Esophagus muscularis mucosa (tissue), 4 donors: Measurements from ENCODE around the gene UTS2B. TPM values are rescaled to one million over a fixed set of nuclear protein-coding genes. Genes with fewer than 3 reads are reported as not detected.

Experiments used
- DNase-seq: peaks from one replicate; pipeline ENCODE4 v3.0.0-alpha.2; 2017; ENCODE audit errors: extremely low spot score
- H3K27ac ChIP-seq, 4 donors: fragments of 200-600 bp; sonication (generic); replicated peaks in 1 of 4; 1 replicate in 3 of 4; 2 replicates in 1 of 4; pipeline ENCODE4 v1.5.1; 2016 to 2019; ENCODE audit warnings: mild to moderate bottlenecking in 1 of 4
- H3K27me3 ChIP-seq, 4 donors: fragments of 200-600 bp; sonication (generic); one replicate each; pipeline versions ENCODE4 v1.5.1 to v1.6.0; 2016 to 2019
- H3K36me3 ChIP-seq, 4 donors: fragments of 200-600 bp; sonication (generic); one replicate each; pipeline ENCODE4 v1.5.1; 2016 to 2019
- H3K4me1 ChIP-seq, 4 donors: fragments of 200-600 bp; sonication (generic); one replicate each; pipeline ENCODE4 v1.5.1; 2016 to 2019
- H3K4me3 ChIP-seq, 4 donors: fragments of 200-600 bp; sonication (generic); 1 replicate in 2 of 4; 2 replicates in 2 of 4; pipeline ENCODE4 v1.5.1; 2016 to 2019; ENCODE audit warnings: mild to moderate bottlenecking in 4 of 4, moderate library complexity in 1 of 4
- H3K9me3 ChIP-seq, 4 donors: fragments of 200-600 bp; sonication (generic); 1 replicate in 3 of 4; 2 replicates in 1 of 4; pipeline ENCODE4 v1.5.1; 2016 to 2019
- CTCF ChIP-seq, 3 experiments: fragments of 200-600 bp in 2 of 3; fragments of 450-650 bp in 1 of 3; sonication (generic) in 2 of 3; IDR thresholded peaks; one replicate each; pipeline ENCODE4 v1.5.1; 2017 to 2019; ENCODE audit warnings: antibody characterized with exemption in 3 of 3, mild to moderate bottlenecking in 2 of 3, moderate library complexity in 1 of 3
- EP300 ChIP-seq: sonication (generic); formaldehyde crosslinking; IDR thresholded peaks from one replicate; pipeline ENCODE4 v1.6.1; 2017; ENCODE audit warnings: antibody characterized with exemption
- POLR2A ChIP-seq: fragments of 450-650 bp; IDR thresholded peaks from one replicate; pipeline ENCODE4 v1.6.1; 2017; ENCODE audit warnings: antibody characterized with exemption, moderate library complexity, mild to moderate bottlenecking, low read depth
- POLR2AphosphoS5 ChIP-seq, 2 donors: sonication (generic); formaldehyde crosslinking; IDR thresholded peaks; one replicate each; pipeline ENCODE4 v1.6.1; 2017; ENCODE audit warnings: antibody characterized with exemption in 2 of 2
- WGBS: methylation state at CpG from one replicate; pipeline ENCODE4 v1.1.5; 2018; 5-methylcytosine and 5-hydroxymethylcytosine counted together
- intact Hi-C: fragments of 100-400 bp; cut with DNase I; formaldehyde crosslinking; loops from one replicate; pipeline ENCODE4 v1.15.1; 2023
- total RNA-seq, 4 donors: library from RNA; depleted of rRNA; stranded (reverse); fragments of >200 nt; gene quantifications; one replicate each; pipeline versions ENCODE4 v1.1.0 to v1.2.1, GENCODE V29; 2016

The UTS2B gene
- total RNA-seq, 4 donors from 2014 or later: 0.65 to 1.2 TPM; not detected in 2

GRCh38 chr3:191239407-191240031 lies 90.8 kb downstream of the UTS2B start:
- peaks cover 0 to 14% (median 0%) of the 10 kb centered on the region in 4 donors for H3K4me1 ChIP-seq
- H3K4me3 ChIP-seq: no peak overlapping the region
- TF ChIP-seq POLR2A: no peak
- TF ChIP-seq EP300: no peak
- no peak for TF ChIP-seq CTCF (IDR thresholded peaks at IDR 0.05)
- 59% methylated on average over 1 of the region's 1 CpG for WGBS
- no peak overlapping the region for H3K27ac ChIP-seq
- H3K36me3 ChIP-seq: no peaks in the 10 kb centered on the region
- no peaks in the 10 kb centered on the region for H3K9me3 ChIP-seq
- H3K27me3 ChIP-seq: no peaks in the 10 kb centered on the region
- no peak for DNase-seq
- intact Hi-C loops: no loop called here

GRCh38 chr3:191238321-191238817 lies 92.0 kb downstream of the UTS2B start:
- H3K27me3 ChIP-seq: no peaks in the 10 kb centered on the region
- DNase-seq: no peak
- no peaks in the 10 kb centered on the region for H3K36me3 ChIP-seq
- intact Hi-C loops: no loop called here
- TF ChIP-seq POLR2AphosphoS5 (IDR thresholded peaks at IDR 0.05) (no peak), POLR2A (no peak), CTCF (IDR thresholded peaks at IDR 0.05) (no peak), EP300 (no peak)
- WGBS: 79% methylated on average over 4 of the region's 4 CpGs
- H3K4me1 ChIP-seq: peaks cover 0 to 14% (median 0%) of the 10 kb centered on the region in 4 donors
- H3K27ac ChIP-seq: no peak overlapping the region
- no peak overlapping the region for H3K4me3 ChIP-seq
- H3K9me3 ChIP-seq: no peaks in the 10 kb centered on the region

- intact Hi-C loops: no loop called here
- DNase-seq: no peak
- Histone ChIP-seq H3K4me3 (no peak overlapping the region), H3K27ac (no peak overlapping the region), H3K36me3 (no peaks in the 10 kb centered on the region), H3K9me3 (no peaks in the 10 kb centered on the region), H3K4me1 (peaks cover 0 to 14% (median 0%) of the 10 kb centered on the region in 4 donors), H3K27me3 (no peaks in the 10 kb centered on the region)
- TF ChIP-seq POLR2AphosphoS5 (IDR thresholded peaks at IDR 0.05) (no peak), POLR2A (no peak), CTCF (IDR thresholded peaks at IDR 0.05) (no peak), EP300 (no peak)
- WGBS: 88% methylated on average over 5 of the region's 5 CpGs
Observed at GRCh38 chr3:191237047-191237882, 93.1 kb downstream of the UTS2B start.

GRCh38 chr3:191236646-191237045 lies 93.7 kb downstream of the UTS2B start:
- DNase-seq: no peak
- 68% methylated on average over 3 of the region's 3 CpGs for WGBS
- H3K27me3 ChIP-seq: no peaks in the 10 kb centered on the region
- H3K4me1 ChIP-seq: peaks cover 0 to 14% (median 0%) of the 10 kb centered on the region in 4 donors
- no peaks in the 10 kb centered on the region for H3K36me3 ChIP-seq
- H3K4me3 ChIP-seq: no peak overlapping the region
- TF ChIP-seq POLR2A: no peak
- no peak for TF ChIP-seq CTCF (IDR thresholded peaks at IDR 0.05)
- no peak for TF ChIP-seq POLR2AphosphoS5 (IDR thresholded peaks at IDR 0.05)
- no peak for TF ChIP-seq EP300
- intact Hi-C loops: no loop called here
- no peak overlapping the region for H3K27ac ChIP-seq
- H3K9me3 ChIP-seq: no peaks in the 10 kb centered on the region
